ENCODE data around the gene SCNN1A. TPM values are rescaled to one million over a fixed set of nuclear protein-coding genes. Genes with fewer than 3 reads are reported as not detected.

Gene SCNN1A
- total and polyA plus RNA-seq, 2 of the 13 experiments (the other 11 are each of a cell fraction or from before 2014, with no cell fraction given): 1.5 to 14.6 TPM

DNA sequence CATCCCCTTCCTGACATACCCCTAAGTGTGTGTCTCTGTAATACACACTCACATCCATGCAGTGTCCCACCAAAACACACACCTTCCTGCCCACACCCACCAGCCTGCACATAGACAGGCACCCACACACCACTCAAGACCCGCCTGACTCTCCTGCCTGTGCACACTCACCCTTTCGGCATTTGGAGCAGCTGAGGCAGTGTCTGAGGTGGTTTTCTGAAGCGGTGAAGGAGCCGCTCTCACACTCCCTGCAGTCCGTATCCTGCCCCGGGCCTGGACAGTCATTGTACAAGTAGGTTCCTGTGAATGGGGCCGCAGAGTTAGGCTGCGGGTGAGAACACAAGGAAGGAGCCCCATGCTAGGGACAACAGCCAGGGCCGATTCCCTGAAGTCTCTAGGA lies 41.8 kb downstream of the SCNN1A start:
- Histone ChIP-seq H3K79me2 (ENCODE audit: insufficient read depth, low read length) (peaks cover 34% of the 10 kb centered on the region), H3K4me1 (ENCODE audit: insufficient read depth, low read length) (peaks cover 47% of the 10 kb centered on the region), H3K27ac (ENCODE audit: extremely low read length, insufficient read depth, low read length) (peak overlapping the region; percentile 8), H4K20me1 (ENCODE audit: insufficient read depth, low read length) (no peaks in the 10 kb centered on the region; the same call in 1 of the 2 replicates), H3K9me3 (ENCODE audit: low read length) (no peaks in the 10 kb centered on the region), H2AFZ (ENCODE audit: low read length) (no peak overlapping the region), H3K9ac (ENCODE audit: insufficient read depth, low read depth, low read length) (no peak overlapping the region), H3K4me3 (replicated peaks in 1 of 3; ENCODE audit: insufficient read depth in 1 of 3, low read depth in 2 of 3, low read length in 3 of 3) (no peak overlapping the region), H3K36me3 (replicated peaks in 1 of 2; ENCODE audit: control insufficient read depth in 1 of 2, insufficient read depth in 2 of 2, low read length in 2 of 2) (peaks cover 25 to 49% of the 10 kb centered on the region in 2 experiments; a peak in 4 of 5 replicates), H3K4me2 (ENCODE audit: low read depth, low read length) (no peak overlapping the region), H3K27me3 (ENCODE audit: control insufficient read depth in 1 of 2, insufficient read depth in 2 of 2, low read length in 2 of 2) (no peaks in the 10 kb centered on the region)
- 98% methylated on average over 9 of the region's 9 CpGs for WGBS (ENCODE audit: low lambda C conversion rate)
- in situ Hi-C loops (cut with HindIII; ENCODE audit: extremely low pct_ligation_motif_present, low pct_unique_long_range_greater_than_20kb): no loop called here
- DNase-seq (ENCODE audit: low spot score) (no peak), FAIRE-seq (no peak), ATAC-seq (no peak)
- ChIA-PET POLR2A (interaction anchor here (4.0 to 11.0 kb wide), 5 partner anchors 12 to 49 kb away, joined by 62 to 278 read pairs (median 140); partner anchors contain the start of genes LTBR and SCNN1A), CTCF (ENCODE audit: low intra/inter-chr PET ratio, low total read pairs) (no interaction called here)
- BruUV-seq (replicated peaks): no TSS peak
- intact Hi-C loops (cut with micrococcal nuclease; ENCODE audit: unreplicated experiment): loop anchor here (10.0 kb wide), 1 partner anchor 131 kb away; no protein-coding TSS in a partner anchor
- TF ChIP-seq HNRNPLL (IDR thresholded peaks at IDR 0.05; ENCODE audit: low read depth, low read length, poor library complexity, severe bottlenecking): no peak
- TF ChIP-seq, protein P1, sequence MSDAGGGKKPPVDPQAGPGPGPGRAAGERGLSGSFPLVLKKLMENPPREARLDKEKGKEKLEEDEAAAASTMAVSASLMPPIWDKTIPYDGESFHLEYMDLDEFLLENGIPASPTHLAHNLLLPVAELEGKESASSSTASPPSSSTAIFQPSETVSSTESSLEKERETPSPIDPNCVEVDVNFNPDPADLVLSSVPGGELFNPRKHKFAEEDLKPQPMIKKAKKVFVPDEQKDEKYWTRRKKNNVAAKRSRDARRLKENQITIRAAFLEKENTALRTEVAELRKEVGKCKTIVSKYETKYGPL (CRISPR knock-in tag; IDR thresholded peaks at IDR 0.05): no peak
- no peak for TF ChIP-seq RFXAP (CRISPR knock-in tag; IDR thresholded peaks at IDR 0.05; ENCODE audit: borderline replicate concordance)
- TF ChIP-seq FOXA1 (IDR thresholded peaks at IDR 0.05): no peak
- TF ChIP-seq FOXA1 (CRISPR knock-in tag; IDR thresholded peaks at IDR 0.05): no peak
- TF ChIP-seq PHF20 (CRISPR knock-in tag; IDR thresholded peaks at IDR 0.05): no peak
- no peak for TF ChIP-seq ZXDC (CRISPR knock-in tag; IDR thresholded peaks at IDR 0.05)
- no peak for TF ChIP-seq SALL2 (CRISPR knock-in tag; IDR thresholded peaks at IDR 0.05)
- no peak for TF ChIP-seq KDM5B (CRISPR knock-in tag; IDR thresholded peaks at IDR 0.05; ENCODE audit: borderline replicate concordance)
- no peak for TF ChIP-seq FOXJ3 (CRISPR knock-in tag; IDR thresholded peaks at IDR 0.05; ENCODE audit: borderline replicate concordance)
- no peak for TF ChIP-seq ZNF382 (CRISPR knock-in tag; IDR thresholded peaks at IDR 0.05; ENCODE audit: borderline replicate concordance)
- TF ChIP-seq IRF2 (CRISPR knock-in tag; IDR thresholded peaks at IDR 0.05): no peak
- TF ChIP-seq THAP7 (CRISPR knock-in tag; IDR thresholded peaks at IDR 0.05): no peak
- no peak for TF ChIP-seq ZBTB34 (CRISPR knock-in tag; IDR thresholded peaks at IDR 0.05)
- TF ChIP-seq ZBTB10 (CRISPR knock-in tag; IDR thresholded peaks at IDR 0.05; ENCODE audit: borderline replicate concordance): no peak
- no peak for TF ChIP-seq MXD3 (CRISPR knock-in tag; IDR thresholded peaks at IDR 0.05)
- TF ChIP-seq ISL2 (CRISPR knock-in tag; IDR thresholded peaks at IDR 0.05): no peak

All from HepG2 (cell line).